Measurements from ENCODE around the gene CEP70. TPM values are rescaled to one million over a fixed set of nuclear protein-coding genes. Genes with fewer than 3 reads are reported as not detected.

The CEP70 gene
- total and polyA plus RNA-seq, 2 of the 13 experiments (the other 11 are each of a cell fraction or from before 2014, with no cell fraction given) = 4.0 to 22.3 TPM

DNA sequence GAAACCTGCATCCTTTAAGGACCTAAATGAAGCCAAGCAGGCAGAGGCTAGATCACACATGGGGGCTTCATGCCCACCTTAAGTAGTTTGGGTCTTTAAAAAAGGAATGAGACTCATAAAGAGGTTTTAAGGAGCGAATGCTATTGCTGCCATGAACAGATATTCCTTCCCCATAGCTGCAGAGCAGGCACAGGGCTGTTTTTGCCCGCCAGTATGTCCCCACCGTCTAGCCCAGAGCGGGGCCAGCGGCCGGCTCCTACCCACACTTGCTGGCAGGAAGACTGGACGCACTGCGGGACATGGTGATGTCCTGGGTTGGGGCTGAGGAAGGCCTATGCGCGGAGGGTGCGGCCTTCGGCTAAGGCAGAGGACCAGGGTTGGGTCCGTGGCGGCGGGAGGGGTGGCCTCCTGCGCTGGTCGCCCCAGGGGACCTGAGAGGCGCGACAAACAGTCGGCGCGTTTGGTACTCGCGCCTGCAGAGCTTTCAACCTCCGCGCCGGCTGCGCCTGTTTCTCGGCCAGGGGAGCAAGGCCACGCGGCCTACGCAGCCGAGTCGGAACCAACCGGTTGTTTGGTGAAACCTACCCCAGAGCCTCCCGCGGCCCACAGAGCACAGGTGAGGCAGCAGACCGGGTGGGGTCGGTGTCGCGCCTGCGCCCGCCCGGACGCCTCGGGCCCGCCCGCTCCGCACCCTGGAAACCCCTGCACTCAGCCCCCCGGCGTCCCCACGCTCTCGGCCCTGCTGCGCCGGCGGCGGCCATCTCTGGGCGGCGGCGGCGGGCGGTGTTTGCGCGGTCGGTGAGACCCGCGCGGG, 14.5 kb upstream of the CEP70 start, which contains the start of gene FAIM (continued):
- TF ChIP-seq SRSF9 (IDR thresholded peaks at IDR 0.05; ENCODE audit: borderline replicate concordance, insufficient read depth, low read depth, low read length, poor library complexity, severe bottlenecking) = no peak
- no peak for TF ChIP-seq ZNF75D (CRISPR knock-in tag; IDR thresholded peaks at IDR 0.05; ENCODE audit: borderline replicate concordance)
- TF ChIP-seq NFIB (CRISPR knock-in tag; IDR thresholded peaks at IDR 0.05; ENCODE audit: borderline replicate concordance) = no peak
- TF ChIP-seq ZNF777 (CRISPR knock-in tag; IDR thresholded peaks at IDR 0.05) = peak; percentile 84
- no peak for TF ChIP-seq ZNF572 (CRISPR knock-in tag; IDR thresholded peaks at IDR 0.05)
- TF ChIP-seq, protein P1, sequence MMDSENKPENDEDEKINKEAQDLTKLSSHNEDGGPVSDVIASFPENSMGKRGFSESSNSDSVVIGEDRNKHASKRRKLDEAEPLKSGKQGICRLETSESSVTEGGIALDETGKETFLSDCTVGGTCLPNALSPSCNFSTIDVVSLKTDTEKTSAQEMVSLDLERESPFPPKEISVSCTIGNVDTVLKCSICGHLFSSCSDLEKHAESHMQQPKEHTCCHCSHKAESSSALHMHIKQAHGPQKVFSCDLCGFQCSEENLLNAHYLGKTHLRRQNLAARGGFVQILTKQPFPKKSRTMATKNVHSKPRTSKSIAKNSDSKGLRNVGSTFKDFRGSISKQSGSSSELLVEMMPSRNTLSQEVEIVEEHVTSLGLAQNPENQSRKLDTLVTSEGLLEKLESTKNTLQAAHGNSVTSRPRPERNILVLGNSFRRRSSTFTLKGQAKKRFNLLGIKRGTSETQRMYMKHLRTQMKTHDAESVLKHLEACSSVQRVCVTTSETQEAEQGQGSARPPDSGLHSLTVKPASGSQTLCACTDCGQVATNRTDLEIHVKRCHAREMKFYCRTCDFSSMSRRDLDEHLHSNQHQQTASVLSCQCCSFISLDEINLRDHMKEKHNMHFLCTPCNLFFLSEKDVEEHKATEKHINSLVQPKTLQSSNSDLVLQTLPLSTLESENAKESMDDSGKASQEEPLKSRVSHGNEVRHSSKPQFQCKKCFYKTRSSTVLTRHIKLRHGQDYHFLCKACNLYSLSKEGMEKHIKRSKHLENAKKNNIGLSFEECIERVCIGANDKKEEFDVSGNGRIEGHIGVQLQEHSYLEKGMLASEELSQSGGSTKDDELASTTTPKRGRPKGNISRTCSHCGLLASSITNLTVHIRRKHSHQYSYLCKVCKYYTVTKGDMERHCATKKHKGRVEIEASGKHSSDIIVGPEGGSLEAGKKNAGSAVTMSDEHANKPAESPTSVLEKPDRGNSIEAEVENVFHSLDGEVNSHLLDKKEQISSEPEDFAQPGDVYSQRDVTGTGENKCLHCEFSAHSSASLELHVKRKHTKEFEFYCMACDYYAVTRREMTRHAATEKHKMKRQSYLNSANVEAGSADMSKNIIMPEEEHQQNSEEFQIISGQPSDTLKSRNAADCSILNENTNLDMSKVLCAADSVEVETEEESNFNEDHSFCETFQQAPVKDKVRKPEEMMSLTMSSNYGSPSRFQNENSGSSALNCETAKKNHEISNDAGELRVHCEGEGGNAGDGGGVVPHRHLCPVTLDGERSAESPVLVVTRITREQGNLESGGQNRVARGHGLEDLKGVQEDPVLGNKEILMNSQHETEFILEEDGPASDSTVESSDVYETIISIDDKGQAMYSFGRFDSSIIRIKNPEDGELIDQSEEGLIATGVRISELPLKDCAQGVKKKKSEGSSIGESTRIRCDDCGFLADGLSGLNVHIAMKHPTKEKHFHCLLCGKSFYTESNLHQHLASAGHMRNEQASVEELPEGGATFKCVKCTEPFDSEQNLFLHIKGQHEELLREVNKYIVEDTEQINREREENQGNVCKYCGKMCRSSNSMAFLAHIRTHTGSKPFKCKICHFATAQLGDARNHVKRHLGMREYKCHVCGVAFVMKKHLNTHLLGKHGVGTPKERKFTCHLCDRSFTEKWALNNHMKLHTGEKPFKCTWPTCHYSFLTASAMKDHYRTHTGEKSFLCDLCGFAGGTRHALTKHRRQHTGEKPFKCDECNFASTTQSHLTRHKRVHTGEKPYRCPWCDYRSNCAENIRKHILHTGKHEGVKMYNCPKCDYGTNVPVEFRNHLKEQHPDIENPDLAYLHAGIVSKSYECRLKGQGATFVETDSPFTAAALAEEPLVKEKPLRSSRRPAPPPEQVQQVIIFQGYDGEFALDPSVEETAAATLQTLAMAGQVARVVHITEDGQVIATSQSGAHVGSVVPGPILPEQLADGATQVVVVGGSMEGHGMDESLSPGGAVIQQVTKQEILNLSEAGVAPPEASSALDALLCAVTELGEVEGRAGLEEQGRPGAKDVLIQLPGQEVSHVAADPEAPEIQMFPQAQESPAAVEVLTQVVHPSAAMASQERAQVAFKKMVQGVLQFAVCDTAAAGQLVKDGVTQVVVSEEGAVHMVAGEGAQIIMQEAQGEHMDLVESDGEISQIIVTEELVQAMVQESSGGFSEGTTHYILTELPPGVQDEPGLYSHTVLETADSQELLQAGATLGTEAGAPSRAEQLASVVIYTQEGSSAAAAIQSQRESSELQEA (CRISPR knock-in tag; IDR thresholded peaks at IDR 0.05; ENCODE audit: not compliant biosample characterization) = peak; percentile 66
- peak; percentile 67; the same call in 1 of the 2 replicates for TF ChIP-seq ZNF598 (CRISPR knock-in tag; IDR thresholded peaks at IDR 0.05; ENCODE audit: borderline replicate concordance)
- TF ChIP-seq ZNF558 (CRISPR knock-in tag; IDR thresholded peaks at IDR 0.05; ENCODE audit: borderline replicate concordance) = no peak; the same call in 1 of the 2 replicates
- TF ChIP-seq, protein P2, sequence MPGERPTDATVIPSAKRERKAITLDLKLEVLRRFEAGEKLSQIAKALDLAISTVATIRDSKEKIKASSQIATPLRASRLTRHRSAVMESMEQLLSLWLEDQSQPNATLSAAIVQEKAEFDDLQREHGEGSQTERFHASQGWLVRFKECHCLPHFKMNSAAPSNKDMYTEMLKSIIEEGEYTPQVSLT (CRISPR knock-in tag; IDR thresholded peaks at IDR 0.05; ENCODE audit: borderline replicate concordance, low read depth) = no peak
- no peak for TF ChIP-seq U2AF2 (IDR thresholded peaks at IDR 0.05; ENCODE audit: low read depth, low read length)
- TF ChIP-seq HMG20B (CRISPR knock-in tag; conservative IDR thresholded peaks at IDR 0.05) = no peak
- no peak for TF ChIP-seq MAFF (IDR thresholded peaks at IDR 0.05; ENCODE audit: low read depth, low read length)
- TF ChIP-seq, protein P3, sequence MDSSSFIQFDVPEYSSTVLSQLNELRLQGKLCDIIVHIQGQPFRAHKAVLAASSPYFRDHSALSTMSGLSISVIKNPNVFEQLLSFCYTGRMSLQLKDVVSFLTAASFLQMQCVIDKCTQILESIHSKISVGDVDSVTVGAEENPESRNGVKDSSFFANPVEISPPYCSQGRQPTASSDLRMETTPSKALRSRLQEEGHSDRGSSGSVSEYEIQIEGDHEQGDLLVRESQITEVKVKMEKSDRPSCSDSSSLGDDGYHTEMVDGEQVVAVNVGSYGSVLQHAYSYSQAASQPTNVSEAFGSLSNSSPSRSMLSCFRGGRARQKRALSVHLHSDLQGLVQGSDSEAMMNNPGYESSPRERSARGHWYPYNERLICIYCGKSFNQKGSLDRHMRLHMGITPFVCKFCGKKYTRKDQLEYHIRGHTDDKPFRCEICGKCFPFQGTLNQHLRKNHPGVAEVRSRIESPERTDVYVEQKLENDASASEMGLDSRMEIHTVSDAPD (CRISPR knock-in tag; IDR thresholded peaks at IDR 0.05) = peak; percentile 71
- TF ChIP-seq ZNF274 (CRISPR knock-in tag; IDR thresholded peaks at IDR 0.05) = peak; percentile 34; the same call in 1 of the 2 replicates
- TF ChIP-seq EZH2 (conservative IDR thresholded peaks at IDR 0.05; ENCODE audit: low read depth, low read length) = no peak
- TF ChIP-seq, protein P4, sequence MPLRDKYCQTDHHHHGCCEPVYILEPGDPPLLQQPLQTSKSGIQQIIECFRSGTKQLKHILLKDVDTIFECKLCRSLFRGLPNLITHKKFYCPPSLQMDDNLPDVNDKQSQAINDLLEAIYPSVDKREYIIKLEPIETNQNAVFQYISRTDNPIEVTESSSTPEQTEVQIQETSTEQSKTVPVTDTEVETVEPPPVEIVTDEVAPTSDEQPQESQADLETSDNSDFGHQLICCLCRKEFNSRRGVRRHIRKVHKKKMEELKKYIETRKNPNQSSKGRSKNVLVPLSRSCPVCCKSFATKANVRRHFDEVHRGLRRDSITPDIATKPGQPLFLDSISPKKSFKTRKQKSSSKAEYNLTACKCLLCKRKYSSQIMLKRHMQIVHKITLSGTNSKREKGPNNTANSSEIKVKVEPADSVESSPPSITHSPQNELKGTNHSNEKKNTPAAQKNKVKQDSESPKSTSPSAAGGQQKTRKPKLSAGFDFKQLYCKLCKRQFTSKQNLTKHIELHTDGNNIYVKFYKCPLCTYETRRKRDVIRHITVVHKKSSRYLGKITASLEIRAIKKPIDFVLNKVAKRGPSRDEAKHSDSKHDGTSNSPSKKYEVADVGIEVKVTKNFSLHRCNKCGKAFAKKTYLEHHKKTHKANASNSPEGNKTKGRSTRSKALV (CRISPR knock-in tag; IDR thresholded peaks at IDR 0.05) = peak; percentile 84
